GM19438 (cell line): ENCODE measurements around the gene PCIF1.
"Not testable (repeated sequence)": the region's sequence is repeated elsewhere in the genome, so short reads cannot be mapped to it uniquely, and the experiment has no call there.

Source experiments
- ATAC-seq: cut with Tn5 transposase; IDR thresholded peaks from one replicate; pipeline ENCODE4 v1.9.1; 2021; ENCODE audit warnings: low read depth; ENCODE audit not compliant: unreplicated experiment

The PCIF1 gene

DNA sequence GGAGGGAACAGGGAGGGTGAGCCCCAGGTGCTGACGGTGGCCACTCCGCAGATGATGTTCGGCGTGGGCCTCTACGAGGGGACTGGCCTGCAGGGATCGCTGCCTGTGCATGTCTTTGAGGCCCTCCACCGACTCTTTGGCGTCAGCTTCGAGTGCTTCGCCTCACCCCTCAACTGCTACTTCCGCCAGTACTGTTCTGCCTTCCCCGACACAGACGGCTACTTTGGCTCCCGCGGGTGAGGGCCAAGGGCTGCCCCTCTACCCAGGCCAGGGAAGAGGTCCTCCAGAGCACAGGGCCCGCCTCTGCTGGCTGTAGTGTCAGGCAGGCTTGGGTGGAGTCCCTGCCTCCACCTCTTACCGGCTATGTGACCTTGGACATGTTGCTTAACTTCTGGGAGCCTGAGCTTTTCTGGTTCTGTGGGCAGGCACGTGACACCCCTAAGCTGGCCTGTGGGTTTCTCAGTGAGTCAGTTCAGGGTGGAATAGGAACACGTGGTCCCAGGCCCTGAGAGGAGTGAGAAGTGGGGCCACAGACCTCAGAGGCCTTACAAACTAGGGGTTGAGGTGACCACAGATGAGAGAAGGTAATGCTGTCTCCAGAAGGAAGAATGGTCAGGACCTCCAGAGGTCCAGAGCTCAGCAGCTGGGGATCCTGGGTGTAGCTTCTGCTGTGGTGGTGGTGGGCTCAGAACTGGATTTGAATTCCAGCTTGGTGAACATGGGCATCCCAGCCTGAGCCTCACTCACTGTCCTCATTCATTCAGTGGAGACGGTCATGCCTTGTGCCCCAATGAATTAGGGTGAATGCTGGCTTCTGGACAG is 11.9 kb downstream of the PCIF1 start:
- ATAC-seq = no peak

- no peak for ATAC-seq
These were observed 12.8 kb downstream of the PCIF1 start for GRCh38 chr20:45947110-45947866.

GRCh38 chr20:45948261-45948733 is 13.8 kb downstream of the PCIF1 start:
- ATAC-seq = no peak

DNA sequence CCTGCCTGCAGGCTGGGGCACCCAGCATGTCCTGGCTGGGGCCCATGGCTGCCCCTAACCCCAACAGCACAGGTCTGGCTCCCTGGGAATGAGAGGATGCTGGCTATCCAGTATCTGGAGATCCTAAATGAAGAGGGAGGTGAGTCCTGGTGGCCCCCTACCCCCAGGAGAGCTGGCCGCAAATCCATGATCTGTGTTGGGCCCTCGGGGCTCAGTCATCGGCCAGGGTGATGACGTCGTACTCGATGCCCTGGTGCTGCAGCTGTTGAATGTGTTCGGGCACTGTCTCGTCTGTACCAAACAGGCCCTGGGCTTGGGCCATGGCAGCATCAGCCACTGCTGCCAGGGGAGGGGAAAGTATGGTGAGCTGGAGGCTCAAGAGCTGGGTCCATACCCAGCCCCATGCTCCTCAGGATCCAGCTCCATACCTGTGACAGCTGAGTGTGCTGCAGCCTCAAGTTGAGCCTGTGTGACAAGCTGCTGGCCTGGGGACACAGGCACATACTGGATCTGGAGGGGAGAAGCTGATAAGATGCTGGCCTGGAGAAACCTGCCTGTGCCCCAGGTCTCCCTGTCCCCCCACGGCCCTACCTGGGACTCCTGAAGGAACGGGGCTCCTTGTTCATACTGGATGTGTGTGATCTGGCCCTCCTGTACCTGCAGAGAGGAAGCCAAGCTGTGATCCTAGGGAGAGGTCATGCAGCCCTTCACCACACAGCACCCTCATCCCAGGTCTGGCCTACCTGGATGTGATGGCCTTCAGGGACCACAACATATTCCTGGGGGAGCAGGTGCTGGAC is 14.5 kb downstream of the PCIF1 start:
- ATAC-seq = no peak

DNA sequence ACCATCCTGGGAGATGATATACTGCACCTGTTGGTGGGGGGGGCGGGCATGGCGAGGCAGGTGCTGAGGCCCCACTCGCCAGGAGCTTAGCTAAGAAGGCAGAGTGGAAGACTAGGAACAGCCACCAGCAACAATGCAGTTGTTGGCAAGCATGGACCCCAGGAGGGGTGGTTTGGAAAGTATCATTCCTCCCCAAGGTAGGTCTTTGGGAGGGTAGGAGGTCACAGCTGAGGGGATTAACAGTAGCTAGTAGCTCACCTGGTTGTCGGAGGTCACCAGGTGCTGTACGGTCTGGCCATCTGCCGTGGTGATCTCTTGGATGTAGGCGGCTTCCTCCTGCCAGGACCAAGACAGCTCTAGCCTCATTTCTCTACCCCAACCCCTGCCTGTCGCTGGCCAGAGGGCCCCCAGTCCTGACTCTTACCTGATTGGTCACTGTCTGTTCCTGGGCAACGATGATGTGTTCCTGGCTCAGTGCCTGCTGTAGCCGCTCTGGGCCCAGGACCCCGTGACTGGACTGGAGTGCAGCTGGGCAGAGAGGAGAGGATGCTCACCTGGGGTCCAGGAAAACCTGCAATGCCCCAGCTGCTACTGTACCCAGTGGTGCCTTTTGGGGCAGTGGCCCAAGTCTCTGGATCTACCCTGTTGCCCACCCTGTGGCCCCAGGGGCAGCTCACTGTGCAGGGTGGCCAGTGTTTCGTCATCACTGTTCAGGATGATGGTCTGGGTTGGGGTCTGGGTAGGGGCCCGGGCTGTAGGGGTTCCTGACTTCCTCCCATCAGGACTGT is 15.3 kb downstream of the PCIF1 start:
- ATAC-seq = no peak

GRCh38 chr20:45950330-45950646 is 15.8 kb downstream of the PCIF1 start:
- ATAC-seq = no peak

- no peak for ATAC-seq
These were observed 17.7 kb downstream of the PCIF1 start for GRCh38 chr20:45951925-45952834.

GRCh38 chr20:45952861-45953260 is 18.4 kb downstream of the PCIF1 start:
- ATAC-seq = no peak

GRCh38 chr20:45953672-45954071 is 19.2 kb downstream of the PCIF1 start:
- ATAC-seq = no peak

GRCh38 chr20:45956326-45956725 is 21.8 kb downstream of the PCIF1 start:
- ATAC-seq = not testable (repeated sequence)

- no peak for ATAC-seq
These were observed 22.8 kb downstream of the PCIF1 start for GRCh38 chr20:45957021-45957941.

DNA sequence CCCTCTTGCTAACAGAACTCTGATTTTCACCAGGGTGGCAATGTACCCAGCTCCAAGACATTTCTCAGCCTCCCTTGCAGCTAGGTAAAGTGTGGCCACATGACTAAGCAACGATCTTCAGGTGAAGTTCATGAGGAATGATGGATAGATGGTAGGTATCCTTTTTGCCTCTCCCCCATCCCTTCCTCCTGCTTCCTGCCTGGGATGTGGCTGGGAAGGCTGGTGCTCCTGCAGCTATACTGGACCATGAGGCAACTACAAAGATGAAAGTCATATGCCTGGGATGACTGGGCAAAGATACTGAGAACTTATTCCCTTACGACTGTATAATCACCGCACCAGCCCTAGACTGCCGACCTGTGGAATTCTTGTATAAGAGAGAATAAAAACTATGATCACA is 24.1 kb downstream of the PCIF1 start:
- no peak for ATAC-seq

DNA sequence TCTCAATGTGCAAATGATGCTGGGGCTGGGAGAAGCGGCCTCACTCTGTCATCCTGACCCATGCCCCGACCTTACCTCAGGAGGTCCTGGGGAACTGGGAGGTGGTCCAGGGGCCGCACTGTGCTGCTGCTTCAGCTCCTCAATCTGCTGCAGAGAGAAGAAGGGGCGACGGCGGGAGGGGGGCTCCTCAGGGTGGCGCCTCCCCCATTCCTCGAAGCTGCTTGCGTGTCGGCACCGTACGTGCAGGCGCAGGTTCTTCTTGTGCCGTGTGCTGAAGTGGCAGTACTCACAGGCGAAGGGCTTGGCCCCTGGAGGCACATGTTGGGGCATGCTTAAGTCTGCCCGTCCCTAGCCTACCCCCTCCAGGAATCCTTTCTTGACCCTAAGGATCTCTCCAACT is 24.6 kb downstream of the PCIF1 start:
- ATAC-seq = no peak

DNA sequence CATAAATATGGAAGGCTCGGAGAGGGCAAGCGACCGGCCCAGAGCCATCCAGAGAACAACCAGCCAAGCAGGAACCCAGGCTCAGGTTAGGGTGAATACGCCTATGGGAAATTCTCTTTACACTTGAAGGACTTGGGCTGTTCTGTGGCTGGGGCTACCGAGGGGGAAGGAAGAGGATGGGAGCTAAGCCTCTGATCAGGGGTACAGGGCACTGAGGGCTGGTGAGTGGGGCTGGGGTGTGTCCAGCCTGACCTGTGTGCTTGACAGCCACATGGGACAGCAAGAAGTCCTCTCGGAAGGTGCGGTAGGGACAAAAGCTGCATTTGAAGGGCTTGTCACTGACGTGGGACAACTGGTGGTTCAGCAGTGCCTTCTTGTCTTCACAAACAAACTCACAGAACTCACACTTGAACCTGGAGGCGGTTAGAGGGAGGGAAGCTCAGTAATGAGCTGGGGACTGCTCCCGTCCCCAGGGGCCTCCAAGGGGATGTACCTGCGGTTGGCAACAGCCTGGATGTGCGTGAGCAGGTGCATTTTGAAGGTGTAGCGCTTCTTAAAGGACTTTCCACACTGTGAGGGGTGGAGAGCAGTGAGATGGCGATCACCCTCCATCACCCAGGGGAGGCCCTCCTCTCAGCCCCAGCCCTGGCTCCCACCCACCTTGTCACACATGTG is 25.6 kb downstream of the PCIF1 start:
- ATAC-seq = no peak

DNA sequence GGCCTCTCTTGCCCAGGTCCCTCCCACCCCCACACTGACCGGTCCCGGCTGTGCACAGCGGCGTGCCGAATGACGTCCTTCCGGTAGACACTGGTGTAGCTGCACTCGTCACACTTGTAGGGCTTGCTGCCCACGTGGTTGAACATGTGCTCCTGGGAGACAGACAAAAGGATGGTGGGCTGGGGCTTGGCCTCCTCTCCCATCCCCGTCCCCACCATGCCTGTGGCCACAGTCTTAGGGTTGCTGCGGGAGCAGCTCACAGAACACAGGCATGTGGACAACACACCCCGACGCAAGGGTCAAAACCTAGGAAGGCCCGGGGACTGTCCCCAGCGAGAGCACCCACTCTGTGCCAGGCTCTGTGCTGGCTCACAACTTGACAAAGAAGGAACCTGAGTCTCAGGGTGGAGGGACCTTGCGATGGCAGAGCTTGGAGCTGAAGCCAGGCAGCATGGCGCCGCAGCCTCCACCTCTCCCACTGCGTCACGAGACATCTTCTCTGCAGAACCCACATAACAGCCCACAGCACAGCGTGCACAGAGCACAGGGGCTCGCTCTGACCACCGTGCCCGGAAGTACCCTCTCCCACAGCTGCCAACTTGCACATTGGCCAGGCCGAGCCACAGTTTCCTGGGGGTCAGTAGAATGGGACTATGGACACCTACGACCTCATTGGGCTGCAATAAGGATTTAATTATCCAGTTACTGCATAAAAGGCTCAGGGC is 27.7 kb downstream of the PCIF1 start:
- ATAC-seq = no peak

DNA sequence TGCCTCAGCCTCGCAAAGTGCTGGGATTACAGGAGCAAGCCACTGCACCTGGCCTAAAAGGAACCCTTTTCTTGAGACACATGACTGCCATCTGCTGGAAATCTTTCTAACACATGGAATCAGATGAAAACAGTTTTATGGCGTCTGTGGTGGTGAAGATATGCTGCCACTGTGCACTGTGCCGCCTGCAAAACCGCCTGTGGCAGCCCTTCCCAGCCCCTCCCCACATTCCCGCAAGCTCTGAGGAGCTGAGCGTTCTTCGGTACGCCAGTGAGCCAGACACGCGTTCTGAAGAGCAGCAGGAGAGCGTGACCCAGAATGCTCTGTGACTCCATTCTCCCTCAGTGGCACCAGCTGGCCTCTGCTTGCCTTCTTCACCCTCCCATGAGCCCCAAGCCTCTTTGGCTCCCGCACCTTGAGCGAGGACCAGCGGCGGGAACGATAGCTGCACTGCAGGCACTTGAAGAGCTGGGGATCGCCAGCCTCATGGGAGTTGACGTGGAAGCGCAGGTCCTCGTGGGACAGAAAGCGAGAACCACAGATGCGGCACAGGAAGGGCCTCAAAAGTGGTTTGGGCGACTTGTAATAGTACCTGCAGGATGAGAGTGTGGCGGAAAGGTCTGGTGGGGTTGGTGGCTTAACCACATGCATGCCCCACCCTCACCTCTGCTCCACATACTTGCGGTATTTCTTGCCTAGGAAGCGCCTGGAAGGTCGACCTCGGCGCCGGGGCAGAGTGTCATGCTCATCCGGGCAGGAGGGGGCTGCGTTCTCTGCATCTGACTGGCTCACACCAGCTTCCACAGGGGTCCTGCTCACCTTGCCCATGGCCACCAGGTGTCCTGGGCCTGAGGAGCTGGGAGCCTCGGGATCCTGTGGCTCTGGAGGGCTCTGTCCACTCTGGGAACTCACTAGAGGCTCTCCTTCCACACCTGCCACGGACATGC is 28.8 kb downstream of the PCIF1 start:
- ATAC-seq = no peak
